Transverse colon (tissue), 4 donors: ENCODE results near the gene PROCA1.

Experiments
- CTCF ChIP-seq, 5 experiments: fragments of 200-600 bp in 3 of 5; fragments of 450-650 bp in 2 of 5; sonication (generic) in 3 of 5; IDR thresholded peaks; 1 replicate in 2 of 5; 2 replicates in 3 of 5; pipeline ENCODE4 v1.5.1; 2016 to 2017; ENCODE audit warnings: antibody characterized with exemption in 5 of 5, inconsistent platforms in 3 of 5, mild to moderate bottlenecking in 2 of 5, moderate library complexity in 1 of 5
- POLR2A ChIP-seq: fragments of 450-650 bp; IDR thresholded peaks from one replicate; pipeline ENCODE4 v1.6.1; 2016; ENCODE audit warnings: antibody characterized with exemption, mild to moderate bottlenecking, moderate library complexity
- POLR2AphosphoS5 ChIP-seq, 3 donors: sonication (generic); formaldehyde crosslinking; IDR thresholded peaks; one replicate each; pipeline ENCODE4 v1.6.1; 2016; ENCODE audit warnings: antibody characterized with exemption in 3 of 3

DNA sequence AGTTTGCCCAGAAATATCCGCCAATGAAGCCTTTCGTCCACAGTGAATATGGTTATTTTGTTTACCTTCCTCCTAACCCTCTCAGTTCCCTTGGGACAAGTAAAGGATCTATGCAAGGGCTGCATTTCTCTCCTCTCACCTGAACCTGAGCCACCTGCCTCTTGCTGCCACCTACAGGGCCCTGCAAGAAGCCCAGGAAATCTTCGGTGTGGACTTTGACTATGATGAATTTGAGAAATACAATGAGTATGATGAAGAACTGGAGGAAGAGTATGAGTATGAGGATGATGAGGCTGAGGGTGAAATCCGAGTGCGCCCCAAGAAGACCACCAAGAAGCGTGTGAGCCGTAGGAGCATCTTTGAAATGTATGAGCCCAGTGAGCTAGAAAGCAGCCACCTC is 35.7 kb downstream of the PROCA1 start:
- TF ChIP-seq CTCF (IDR thresholded peaks at IDR 0.05) (peak in 4 of 5 experiments; percentile 34 to 54 (median 40)), POLR2A (no peak), POLR2AphosphoS5 (IDR thresholded peaks at IDR 0.05) (no peak)
